Activated B cell treated with CpG ODN at 0.5 μM for 24 hours (primary cell): ENCODE data around the gene TMEM69. TPM values are rescaled to one million over a fixed set of nuclear protein-coding genes. Genes with fewer than 3 reads are reported as not detected.
"Not testable (repeated sequence)": the region's sequence is repeated elsewhere in the genome, so short reads cannot be mapped to it uniquely, and the experiment has no call there.

Experiments used
- ATAC-seq: fragments of 200-7000 bp; cut with Tn5 transposase; one replicate; pipeline ENCODE4 v1.10.0; 2021; ENCODE audit warnings: low read depth, mild to moderate bottlenecking, moderate library complexity
- CTCF ChIA-PET: fragments of 350-600 bp; sonication (Branson Sonifier 250); formaldehyde crosslinking; loops from one replicate; lab custom pipeline; 2021; ENCODE audit warnings: antibody characterized with exemption; lab: Charles Lee
- POLR2A ChIA-PET: fragments of 350-600 bp; sonication (Branson Sonifier 250); formaldehyde crosslinking; loops from one replicate; lab custom pipeline; 2021; ENCODE audit warnings: antibody characterized with exemption; lab: Charles Lee
- DNase-seq: peaks from one replicate; pipeline ENCODE4 v3.0.0; 2022
- H3K27ac Mint-ChIP-seq: one replicate; pipeline ENCODE4 v1.8.0; 2020; ENCODE audit warnings: mixed read lengths
- H3K27me3 Mint-ChIP-seq: one replicate; pipeline ENCODE4 v1.8.0; 2021; ENCODE audit warnings: mixed read lengths
- H3K36me3 Mint-ChIP-seq: one replicate; pipeline ENCODE4 v1.8.0; 2021; ENCODE audit warnings: low read depth, mixed read lengths
- H3K4me1 Mint-ChIP-seq: one replicate; pipeline ENCODE4 v1.8.0; 2021; ENCODE audit warnings: mixed read lengths
- H3K4me3 Mint-ChIP-seq: one replicate; pipeline ENCODE4 v1.8.0; 2020; ENCODE audit warnings: mild to moderate bottlenecking, mixed read lengths
- H3K9me3 Mint-ChIP-seq: one replicate; pipeline ENCODE4 v1.8.0; 2020; ENCODE audit warnings: mixed read lengths
- CTCF ChIP-seq: fragments of 200-600 bp; IDR thresholded peaks from one replicate; pipeline ENCODE4 v1.8.0; 2022; ENCODE audit warnings: antibody characterized with exemption, mild to moderate bottlenecking
- intact Hi-C: fragments of 100-400 bp; cut with micrococcal nuclease; formaldehyde crosslinking; loops from one replicate; pipeline ENCODE4 v1.15.1; 2024
- total RNA-seq: library from RNA; stranded (reverse); gene quantifications from 2 replicates; pipeline ENCODE4 v1.2.3, GENCODE V29; 2022

TMEM69 gene
- total RNA-seq, 1 donor from 2014 or later, result 26.6 TPM

- ChIA-PET CTCF (interaction anchor here (0.7 to 1.4 kb wide), 3 partner anchors 9 to 118 kb away, joined by 3 to 4 read pairs (median 3); no protein-coding TSS in a partner anchor), POLR2A (interaction anchor here (0.6 to 2.7 kb wide), 25 partner anchors 9 to 1054 kb away, joined by 3 to 31 read pairs (median 5); partner anchors contain the start of genes CCDC163, HECTD3, IPP and MMACHC)
- ATAC-seq (peak; percentile 2), DNase-seq (no peak)
- no peaks in the 10 kb centered on the region for H3K9me3 Mint-ChIP-seq
- intact Hi-C loops, result loop anchor here (1.0 to 10.0 kb wide), 11 partner anchors 46 to 1654 kb away; partner anchors contain the start of genes ARMH1, BEST4, HECTD3 and MKNK1
- peak overlapping the region; percentile 99 for H3K4me3 Mint-ChIP-seq
- H3K4me1 Mint-ChIP-seq, result peaks cover 57% of the 10 kb centered on the region
- no peak for TF ChIP-seq CTCF
- H3K36me3 Mint-ChIP-seq, result peaks cover 42% of the 10 kb centered on the region
- peak overlapping the region; percentile 100 for H3K27ac Mint-ChIP-seq
- no peaks in the 10 kb centered on the region for H3K27me3 Mint-ChIP-seq
These were observed 2.0 kb upstream of the TMEM69 start for GRCh38 chr1:45686015-45686287.

- intact Hi-C loops, result loop anchor here (1.0 to 10.0 kb wide), 17 partner anchors 46 to 1654 kb away; partner anchors contain the start of genes ARMH1, BEST4, CCDC163 and HECTD3
- no peak for TF ChIP-seq CTCF
- peak within 1 kb of the TSS; percentile 99 for H3K4me3 Mint-ChIP-seq
- H3K27ac Mint-ChIP-seq, result peak within 1 kb of the TSS; percentile 100
- H3K27me3 Mint-ChIP-seq, result no peaks in the 10 kb centered on the region
- ChIA-PET CTCF (interaction anchor here (0.8 to 1.4 kb wide), 2 partner anchors 8 to 66 kb away, joined by 3 to 4 read pairs; no protein-coding TSS in a partner anchor), POLR2A (interaction anchor here (0.6 to 2.7 kb wide), 27 partner anchors 9 to 1055 kb away, joined by 3 to 31 read pairs (median 5); partner anchors contain the start of genes CCDC163, HECTD3, IPP and MMACHC)
- ATAC-seq (peak; percentile 73), DNase-seq (peak; percentile 98)
- H3K9me3 Mint-ChIP-seq, result no peaks in the 10 kb centered on the region
- peaks cover 42% of the 10 kb centered on the region for H3K36me3 Mint-ChIP-seq
- peaks cover 53% of the 10 kb centered on the region for H3K4me1 Mint-ChIP-seq
These were observed 1.5 kb upstream of the TMEM69 start, which contains the start of gene GPBP1L1 for GRCh38 chr1:45686288-45687013. Gene GPBP1L1 (minus strand): TSS chr1:45686533. CDS start chr1:45659087, 27,446 bp downstream.

GRCh38 chr1:45687014-45687753 is 797 bp upstream of the TMEM69 start:
- H3K36me3 Mint-ChIP-seq, result peaks cover 47% of the 10 kb centered on the region
- H3K27me3 Mint-ChIP-seq, result no peaks in the 10 kb centered on the region
- H3K4me1 Mint-ChIP-seq, result peaks cover 47% of the 10 kb centered on the region
- no peaks in the 10 kb centered on the region for H3K9me3 Mint-ChIP-seq
- ChIA-PET POLR2A (interaction anchor here (0.5 to 2.7 kb wide), 18 partner anchors 8 to 1055 kb away, joined by 3 to 31 read pairs (median 8); partner anchors contain the start of genes HECTD3, IPP, NASP and PRDX1), CTCF (no interaction called here)
- DNase-seq (peak; percentile 91), ATAC-seq (peak; percentile 82)
- H3K27ac Mint-ChIP-seq, result peak overlapping the region; percentile 100
- peak overlapping the region; percentile 99 for H3K4me3 Mint-ChIP-seq
- intact Hi-C loops, result loop anchor here (1.0 to 10.0 kb wide), 14 partner anchors 45 to 1655 kb away; partner anchors contain the start of genes BEST4, CCDC163, HECTD3 and IPP
- TF ChIP-seq CTCF, result no peak

GRCh38 chr1:45693811-45694210 is 5.8 kb downstream of the TMEM69 start:
- H3K4me3 Mint-ChIP-seq, CTCF ChIA-PET, ATAC-seq, H3K4me1 Mint-ChIP-seq, H3K27me3 Mint-ChIP-seq, intact Hi-C loops, DNase-seq, H3K9me3 Mint-ChIP-seq, H3K27ac Mint-ChIP-seq: not testable (repeated sequence)
- POLR2A ChIA-PET, result interaction anchor here (0.6 kb wide), 1 partner anchor 38 kb away, joined by 6 read pairs; no protein-coding TSS in a partner anchor
- peaks cover 52% of the 10 kb centered on the region for H3K36me3 Mint-ChIP-seq

- H3K4me1 Mint-ChIP-seq, result peaks cover 3% of the 10 kb centered on the region
- intact Hi-C loops, result no loop called here
- CTCF ChIA-PET, result interaction anchor here (1.0 kb wide), 1 partner anchor 9 kb away, joined by 3 read pairs; the partner anchor contains the start of gene GPBP1L1
- H3K4me3 Mint-ChIP-seq, result no peak overlapping the region
- POLR2A ChIA-PET, result interaction anchor here (0.5 to 0.9 kb wide), 2 partner anchors 42 to 481 kb away, joined by 3 read pairs; no protein-coding TSS in a partner anchor
- ATAC-seq, result no peak
- H3K27me3 Mint-ChIP-seq, result no peaks in the 10 kb centered on the region
- TF ChIP-seq CTCF, result no peak
- no peak overlapping the region for H3K27ac Mint-ChIP-seq
- no peaks in the 10 kb centered on the region for H3K9me3 Mint-ChIP-seq
- H3K36me3 Mint-ChIP-seq, result peaks cover 53% of the 10 kb centered on the region
- no peak for DNase-seq
These were observed 6.8 kb downstream of the TMEM69 start for GRCh38 chr1:45694823-45695222.
